Thyroid gland (tissue), 4 donors: Measurements from ENCODE around the gene EML4.

Source experiments
- POLR2A ChIP-seq, 2 donors: fragments of 450-650 bp; IDR thresholded peaks; one replicate each; pipeline ENCODE4 v1.6.1; 2017; ENCODE audit warnings: antibody characterized with exemption in 2 of 2, mild to moderate bottlenecking in 2 of 2, moderate library complexity in 1 of 2
- TF ChIP-seq, protein P1 (sequence below), 6 experiments: fragments of 200-600 bp in 3 of 6; fragments of 450-650 bp in 3 of 6; sonication (generic) in 3 of 6; IDR thresholded peaks; one replicate each; pipeline ENCODE4 v1.5.1; 2016 to 2019; ENCODE audit warnings: antibody characterized with exemption in 6 of 6, mild to moderate bottlenecking in 2 of 6, inconsistent platforms in 1 of 6, moderate library complexity in 1 of 6

DNA sequence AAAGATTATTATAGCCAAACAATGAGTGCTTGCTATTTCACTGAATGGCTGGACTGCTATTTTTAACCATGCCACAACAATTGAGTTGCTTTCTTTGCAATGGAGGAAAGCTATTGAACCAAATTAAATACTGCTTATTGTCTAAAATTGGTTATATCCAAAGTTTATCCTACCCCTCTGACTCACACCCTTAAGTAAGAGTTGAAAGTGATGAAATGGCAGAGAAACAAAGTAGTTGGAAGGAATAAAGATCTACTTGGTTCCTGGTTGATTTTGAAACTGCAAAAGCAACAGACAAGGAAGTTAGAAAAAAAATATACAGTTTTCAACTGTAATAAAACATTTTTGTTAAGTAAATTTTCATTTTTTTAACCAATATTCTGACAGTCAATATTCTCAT lies 47.5 kb downstream of the EML4 start:
- TF ChIP-seq, protein P1, sequence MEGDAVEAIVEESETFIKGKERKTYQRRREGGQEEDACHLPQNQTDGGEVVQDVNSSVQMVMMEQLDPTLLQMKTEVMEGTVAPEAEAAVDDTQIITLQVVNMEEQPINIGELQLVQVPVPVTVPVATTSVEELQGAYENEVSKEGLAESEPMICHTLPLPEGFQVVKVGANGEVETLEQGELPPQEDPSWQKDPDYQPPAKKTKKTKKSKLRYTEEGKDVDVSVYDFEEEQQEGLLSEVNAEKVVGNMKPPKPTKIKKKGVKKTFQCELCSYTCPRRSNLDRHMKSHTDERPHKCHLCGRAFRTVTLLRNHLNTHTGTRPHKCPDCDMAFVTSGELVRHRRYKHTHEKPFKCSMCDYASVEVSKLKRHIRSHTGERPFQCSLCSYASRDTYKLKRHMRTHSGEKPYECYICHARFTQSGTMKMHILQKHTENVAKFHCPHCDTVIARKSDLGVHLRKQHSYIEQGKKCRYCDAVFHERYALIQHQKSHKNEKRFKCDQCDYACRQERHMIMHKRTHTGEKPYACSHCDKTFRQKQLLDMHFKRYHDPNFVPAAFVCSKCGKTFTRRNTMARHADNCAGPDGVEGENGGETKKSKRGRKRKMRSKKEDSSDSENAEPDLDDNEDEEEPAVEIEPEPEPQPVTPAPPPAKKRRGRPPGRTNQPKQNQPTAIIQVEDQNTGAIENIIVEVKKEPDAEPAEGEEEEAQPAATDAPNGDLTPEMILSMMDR (IDR thresholded peaks at IDR 0.05): no peak
- TF ChIP-seq POLR2A (IDR thresholded peaks at IDR 0.05): no peak
